ENCODE results near the gene GPR39.

DNA sequence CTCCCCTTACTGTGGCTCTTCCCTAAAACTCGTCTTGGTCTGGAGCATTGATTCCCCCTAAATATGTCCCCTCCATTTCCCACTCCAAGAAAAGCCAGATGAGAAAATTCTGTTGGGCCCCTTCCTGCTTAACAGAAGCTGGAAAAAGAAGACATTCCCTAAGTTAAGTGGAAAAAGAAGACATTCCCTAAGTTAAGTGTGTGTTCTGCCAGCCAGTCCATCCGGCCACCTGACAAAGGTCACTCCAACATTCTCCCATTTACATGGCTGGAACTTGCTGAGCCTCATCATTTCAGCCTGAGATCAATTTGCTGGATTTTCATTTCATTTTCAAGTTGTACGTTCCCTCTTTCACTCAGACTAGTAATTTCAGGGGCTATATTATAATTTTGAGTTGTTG, 201.4 kb downstream of the GPR39 start:
- TF ChIP-seq CTCF (IDR thresholded peaks at IDR 0.05) = no peak
- TF ChIP-seq POLR2A (IDR thresholded peaks at IDR 0.05) = no peak
